HG03558 (cell line): ENCODE results near the gene HDAC4.

Experiments
- ATAC-seq: cut with Tn5 transposase; IDR thresholded peaks from one replicate; pipeline ENCODE4 v1.9.1; 2021; ENCODE audit warnings: moderate number of reproducible peaks; ENCODE audit not compliant: unreplicated experiment; ENCODE audit errors: extremely low read depth

The HDAC4 gene

GRCh38 chr2:239166201-239166834 lies 234.5 kb downstream of the HDAC4 start:
- ATAC-seq = no peak

GRCh38 chr2:239165206-239165831 lies 235.5 kb downstream of the HDAC4 start:
- ATAC-seq = no peak

- ATAC-seq = no peak
These were observed 236.4 kb downstream of the HDAC4 start for GRCh38 chr2:239164335-239164871.

- no peak for ATAC-seq
These were observed 237.0 kb downstream of the HDAC4 start for GRCh38 chr2:239163688-239164334.

GRCh38 chr2:239162976-239163687 lies 237.7 kb downstream of the HDAC4 start:
- no peak for ATAC-seq

GRCh38 chr2:239162141-239162821 lies 238.5 kb downstream of the HDAC4 start:
- ATAC-seq = no peak

GRCh38 chr2:239161711-239162140 lies 239.1 kb downstream of the HDAC4 start:
- ATAC-seq = no peak

- ATAC-seq = no peak
These were observed 240.3 kb downstream of the HDAC4 start for GRCh38 chr2:239160226-239161143.

GRCh38 chr2:239159476-239159911 lies 241.3 kb downstream of the HDAC4 start:
- no peak for ATAC-seq

GRCh38 chr2:239158641-239159475 lies 242.0 kb downstream of the HDAC4 start:
- no peak for ATAC-seq

GRCh38 chr2:239157771-239158170 lies 243.0 kb downstream of the HDAC4 start:
- ATAC-seq = no peak

- no peak for ATAC-seq
These were observed 243.6 kb downstream of the HDAC4 start for GRCh38 chr2:239157269-239157668.

- ATAC-seq = no peak
These were observed 244.1 kb downstream of the HDAC4 start for GRCh38 chr2:239156516-239157265.

- no peak for ATAC-seq
These were observed 244.9 kb downstream of the HDAC4 start for GRCh38 chr2:239155806-239156480.

- ATAC-seq = no peak
These were observed 245.6 kb downstream of the HDAC4 start for GRCh38 chr2:239154971-239155805.
